CD4-positive, alpha-beta T cell treated with Interleukin-6 at 100 ng/mL for 8 hours (primary cell): ENCODE data around the gene EPS15.

ENCODE experiments used
- DNase-seq: peaks from one replicate; pipeline ENCODE4 v3.0.0-alpha.2; 2020; ENCODE audit warnings: mixed read lengths, low spot score

EPS15 gene

GRCh38 chr1:51380936-51381335, 138.1 kb downstream of the EPS15 start:
- DNase-seq: no peak

DNA sequence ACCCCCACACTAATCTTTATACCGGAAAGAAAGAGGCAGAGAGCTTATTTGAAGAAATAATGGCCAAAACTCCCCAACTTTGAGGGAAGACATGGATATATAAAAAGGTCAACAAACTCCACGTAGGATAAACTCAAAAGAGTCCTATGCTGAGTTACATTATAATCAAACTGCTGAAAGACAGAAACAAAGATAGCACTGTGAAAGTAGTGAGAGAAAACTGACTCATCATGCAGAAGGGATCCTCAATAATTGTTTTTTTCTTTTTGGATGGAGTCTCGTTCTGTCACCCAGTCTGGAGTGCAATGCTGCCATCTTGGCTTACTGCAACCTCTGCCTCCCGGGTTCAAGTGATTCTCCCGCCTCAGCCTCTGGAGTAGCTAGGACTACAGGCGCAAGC, 140.2 kb downstream of the EPS15 start:
- no peak for DNase-seq

DNA sequence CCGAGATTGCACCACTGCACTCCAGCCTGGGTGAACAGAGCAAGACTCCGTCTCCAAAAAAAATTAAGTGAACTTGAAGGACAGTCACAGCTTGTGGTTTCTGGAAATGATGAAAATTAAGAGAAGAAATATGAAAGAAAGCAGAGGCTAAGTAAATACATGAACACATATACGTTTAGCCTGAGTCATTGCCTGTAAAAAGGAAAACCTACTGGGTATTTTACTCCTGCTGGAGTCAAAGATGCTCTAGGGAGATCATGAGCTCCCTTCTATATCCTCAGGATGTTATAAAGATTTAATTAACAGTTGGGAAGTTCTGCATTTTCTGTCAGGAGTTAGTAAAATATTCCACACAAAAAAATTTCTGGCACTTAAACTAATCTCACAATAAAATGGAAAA, 145.2 kb downstream of the EPS15 start:
- no peak for DNase-seq

DNA sequence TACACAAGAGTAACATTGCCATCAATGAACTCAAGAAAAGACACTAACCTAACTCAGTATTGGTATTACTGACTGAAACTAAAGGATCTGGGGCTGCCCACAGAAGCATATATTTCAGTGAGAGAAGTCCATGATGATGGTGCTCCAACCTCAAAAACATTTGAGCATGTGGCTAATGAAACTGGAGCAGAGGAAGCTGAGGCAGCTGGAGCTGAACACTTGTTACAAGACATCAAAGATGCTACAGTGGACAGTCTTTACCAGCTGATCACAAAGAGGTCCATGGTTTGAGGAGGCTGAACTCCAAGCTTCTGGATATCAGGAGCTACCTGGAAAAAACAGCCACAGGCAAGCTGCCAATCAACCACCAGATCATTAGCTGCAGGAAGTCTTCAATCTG, 146.5 kb downstream of the EPS15 start:
- DNase-seq: no peak

GRCh38 chr1:51369171-51369570, 149.9 kb downstream of the EPS15 start:
- DNase-seq: no peak

GRCh38 chr1:51365774-51366173, 153.3 kb downstream of the EPS15 start:
- no peak for DNase-seq

DNA sequence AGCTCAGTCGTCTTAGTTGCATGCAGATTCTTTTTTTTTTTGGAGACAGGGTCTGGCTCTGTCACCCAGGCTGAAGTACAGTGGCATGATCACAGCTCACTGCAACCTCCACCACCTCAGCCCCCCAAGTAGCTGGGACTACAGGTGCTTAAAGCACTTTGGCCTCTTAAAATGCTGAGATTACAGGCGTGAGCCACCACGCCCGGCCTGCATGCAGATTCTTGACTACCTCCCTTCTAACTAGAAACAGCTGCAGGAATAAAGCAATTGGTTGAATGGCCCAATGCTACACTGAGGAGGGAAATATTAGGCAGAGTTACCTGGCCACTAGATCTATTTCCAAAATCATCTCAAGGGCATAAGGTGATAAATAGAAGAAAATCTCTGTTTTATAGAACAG, 159.2 kb downstream of the EPS15 start:
- DNase-seq: no peak

DNA sequence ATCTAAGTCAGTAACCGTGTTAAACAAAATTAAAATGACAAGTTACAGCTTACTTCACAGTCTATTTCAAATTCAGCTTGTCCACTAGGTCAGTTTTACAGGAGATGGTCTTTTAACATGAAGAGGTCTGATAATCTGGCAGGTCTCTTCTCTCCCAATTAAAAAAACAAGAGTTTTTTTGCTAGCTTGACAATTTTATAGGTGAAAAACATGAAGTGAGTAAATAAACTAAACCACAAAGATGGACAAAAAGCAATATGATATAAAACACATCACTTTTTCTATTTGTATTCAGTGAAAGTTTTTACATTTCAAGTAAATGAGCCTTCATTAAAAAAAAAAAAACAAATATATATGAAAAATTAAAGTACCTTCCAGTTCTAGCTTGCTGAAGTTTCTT, 163.7 kb downstream of the EPS15 start:
- no peak for DNase-seq

GRCh38 chr1:51354416-51354815, 164.7 kb downstream of the EPS15 start:
- DNase-seq: no peak

DNA sequence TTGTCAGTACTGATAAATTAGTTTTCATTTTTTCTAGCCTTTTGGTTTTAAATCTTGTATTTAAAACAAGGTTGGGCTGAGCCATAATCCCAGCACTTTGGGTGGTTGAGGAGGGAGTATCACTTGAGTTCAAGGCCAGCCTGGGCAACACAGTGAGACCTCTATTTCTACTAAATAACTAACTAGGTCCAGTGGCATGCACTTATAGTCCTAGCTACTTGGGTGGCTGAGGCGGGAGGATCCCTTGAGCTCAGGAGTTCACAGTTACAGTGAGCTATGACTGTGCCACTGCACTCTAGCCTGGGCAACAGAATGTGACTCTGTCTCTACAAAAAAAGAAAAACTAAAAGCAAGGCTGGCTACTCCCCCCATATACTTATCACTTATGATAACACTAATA, 167.2 kb downstream of the EPS15 start:
- DNase-seq: no peak

DNA sequence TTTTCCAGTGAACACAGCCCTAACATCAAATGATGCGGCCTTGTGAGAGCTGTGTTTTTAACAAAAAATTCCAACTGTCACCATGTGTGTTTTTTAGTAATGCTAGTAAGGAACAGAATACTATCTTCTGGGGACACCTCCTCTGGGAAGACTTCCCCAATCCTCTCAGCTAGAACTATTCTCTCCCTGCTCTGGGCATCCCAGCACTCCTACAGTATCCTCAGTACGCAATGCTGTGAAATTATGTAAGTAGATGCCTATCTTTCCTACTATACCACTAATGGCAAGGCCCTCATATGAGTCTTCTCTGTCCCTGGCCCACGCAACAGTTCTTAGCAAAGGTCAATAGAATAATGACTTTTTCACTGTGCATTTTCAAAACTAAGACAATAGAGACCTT, 169.2 kb downstream of the EPS15 start:
- DNase-seq: no peak

GRCh38 chr1:51348147-51348527, 170.9 kb downstream of the EPS15 start:
- no peak for DNase-seq

DNA sequence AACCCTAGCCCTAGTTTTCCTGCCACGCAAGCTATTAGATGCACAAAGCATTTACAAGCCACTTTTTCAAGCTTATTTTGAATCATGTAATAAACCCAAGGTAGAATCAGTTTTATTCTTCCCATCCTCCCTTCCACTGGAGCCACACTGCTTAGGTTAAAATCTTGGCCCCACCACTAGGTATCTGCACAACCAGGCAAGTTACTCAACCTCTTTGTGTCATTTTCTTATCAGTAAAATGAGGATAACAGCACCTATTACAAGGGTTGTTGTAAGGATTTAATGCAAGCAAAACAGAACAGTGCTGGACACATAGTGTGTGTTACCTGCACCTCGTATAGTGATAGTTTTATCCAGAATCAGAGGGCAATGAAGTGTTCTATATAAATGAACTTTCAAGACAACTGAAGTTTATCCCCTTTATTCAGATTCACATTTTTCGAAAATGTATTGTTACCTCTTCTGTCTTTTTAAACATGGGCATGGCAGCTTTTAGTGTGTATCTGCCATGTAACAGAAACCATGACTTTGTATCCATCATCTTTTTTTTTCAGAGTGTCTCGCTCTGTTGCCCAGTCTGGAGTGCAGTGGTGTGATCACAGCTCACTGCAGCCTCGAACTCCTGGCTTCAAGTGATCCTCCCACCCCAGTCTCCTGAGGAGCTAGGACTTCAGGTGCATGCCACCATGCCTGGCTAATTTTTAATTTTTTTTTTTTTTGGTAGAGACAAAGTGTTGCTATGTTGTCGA, 171.5 kb downstream of the EPS15 start:
- no peak for DNase-seq

GRCh38 chr1:51346086-51346942, 172.8 kb downstream of the EPS15 start:
- no peak for DNase-seq

DNA sequence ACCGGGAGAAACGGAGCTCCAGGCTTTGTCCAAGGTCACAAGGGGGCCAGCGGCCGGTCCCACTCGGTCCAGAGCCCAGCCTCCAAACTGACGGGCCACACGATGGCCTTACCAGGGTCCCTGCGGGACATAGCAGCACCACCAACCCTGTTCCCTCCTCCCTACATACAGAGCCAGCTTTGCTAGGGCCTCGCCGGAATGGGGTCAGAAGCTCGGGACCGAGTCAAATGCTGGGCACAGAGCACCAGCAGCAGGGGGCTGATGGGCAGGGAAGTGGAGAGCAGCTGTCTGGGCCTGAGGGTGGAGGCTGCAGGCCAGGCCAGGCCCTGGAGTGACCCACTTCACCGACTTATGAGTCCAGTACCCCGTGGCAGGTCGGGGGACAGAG, 173.8 kb downstream of the EPS15 start:
- DNase-seq: no peak

DNA sequence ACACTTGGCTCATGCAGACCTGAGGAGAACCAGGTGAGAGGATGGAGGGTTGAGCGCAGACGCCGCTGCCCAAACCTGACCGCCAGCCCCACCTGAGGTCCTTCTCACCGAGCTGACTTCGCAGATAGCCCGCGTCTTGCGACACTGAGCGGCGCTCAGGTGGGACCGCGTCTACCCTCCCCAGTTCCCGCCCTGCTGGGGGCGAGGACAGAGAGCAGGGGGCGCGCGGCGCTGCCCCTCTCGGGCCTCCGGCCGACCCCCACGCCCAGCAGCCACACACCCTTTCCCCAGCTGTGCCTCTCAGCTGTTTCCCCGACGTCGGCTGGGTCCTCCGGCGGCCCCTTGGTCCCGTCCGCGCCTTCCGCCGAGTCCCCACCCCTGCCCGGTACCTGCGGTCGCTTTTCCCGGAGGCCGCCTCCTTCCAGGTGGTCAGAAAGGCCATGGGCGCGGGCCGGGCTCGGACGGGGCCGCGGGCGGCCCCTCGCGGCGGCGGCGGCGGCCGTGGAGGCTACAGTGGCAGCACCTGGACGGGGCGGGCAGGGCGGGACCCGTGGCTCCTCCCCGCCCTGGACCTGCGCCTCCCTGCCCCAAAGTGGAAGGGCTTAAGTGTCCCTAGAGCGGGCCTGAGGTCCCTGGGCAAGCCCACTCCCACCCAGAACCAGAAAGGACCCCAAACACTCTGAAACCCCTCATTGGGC, 174.3 kb downstream of the EPS15 start:
- no peak for DNase-seq

DNA sequence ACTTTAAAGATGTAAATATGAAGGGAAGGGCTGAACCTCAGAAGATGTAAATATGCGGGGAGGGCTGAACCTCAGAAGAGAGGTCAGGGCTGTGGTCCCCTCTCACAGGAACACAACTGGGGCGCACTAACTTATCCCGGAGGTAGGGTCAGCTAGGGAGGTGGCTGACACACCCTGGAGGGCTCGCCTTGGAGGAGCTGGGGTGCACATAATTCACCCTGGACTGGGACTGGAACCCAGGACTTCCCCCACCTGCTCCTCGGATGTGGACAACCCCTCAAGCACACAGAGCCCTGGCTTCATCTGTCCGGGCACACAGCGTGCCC, 174.8 kb downstream of the EPS15 start:
- no peak for DNase-seq

GRCh38 chr1:51343624-51344023, 175.4 kb downstream of the EPS15 start:
- no peak for DNase-seq

DNA sequence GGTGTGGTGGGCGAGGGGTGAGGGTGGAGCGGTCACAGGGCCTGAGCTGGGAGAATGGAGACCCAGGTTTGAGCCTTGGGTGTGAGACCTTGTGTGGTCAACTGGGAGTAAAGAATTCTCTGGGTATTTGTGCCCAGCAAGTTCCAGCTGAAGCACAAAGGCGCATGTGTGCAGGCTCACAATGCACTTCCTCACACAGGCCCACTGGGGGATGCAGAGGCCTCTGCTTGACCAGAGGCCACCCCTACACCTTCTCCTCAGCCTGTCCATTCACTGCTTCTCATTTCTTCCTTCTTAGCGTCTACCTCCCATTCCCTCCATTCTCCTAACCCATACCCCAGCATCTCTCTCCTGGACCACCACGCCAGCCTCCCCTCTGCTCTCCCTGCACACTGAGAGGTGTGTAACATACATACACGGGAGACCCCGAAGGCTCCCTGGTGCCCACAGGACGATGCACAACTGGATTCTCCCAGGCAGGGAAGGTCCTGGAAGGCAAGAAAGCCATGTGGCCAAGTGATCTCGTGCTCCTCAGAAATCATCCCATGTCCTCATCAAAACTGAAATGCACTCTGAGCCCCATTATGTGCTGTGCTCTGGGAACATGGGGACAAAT, 176.4 kb downstream of the EPS15 start:
- no peak for DNase-seq

GRCh38 chr1:51341876-51342496, 177.1 kb downstream of the EPS15 start:
- no peak for DNase-seq

DNA sequence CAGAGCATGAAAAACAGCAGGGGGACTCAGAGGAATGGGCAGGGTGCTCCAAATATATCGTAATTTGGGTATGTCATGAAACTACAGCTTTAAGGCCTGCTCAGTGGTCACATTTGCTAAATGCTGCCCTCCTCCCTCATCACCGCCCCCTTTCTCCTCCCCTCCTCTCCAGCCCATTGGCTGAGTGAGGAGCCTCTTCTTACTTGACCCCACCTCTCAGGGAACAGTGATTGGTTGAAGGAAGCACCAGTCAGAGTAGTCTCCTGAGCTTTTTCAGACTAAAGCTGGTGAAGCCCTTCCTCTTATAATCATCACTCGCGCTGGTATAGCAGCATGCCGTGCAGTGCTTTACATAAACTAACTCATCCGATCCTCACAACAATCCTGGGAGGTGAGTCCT, 178.7 kb downstream of the EPS15 start:
- no peak for DNase-seq

DNA sequence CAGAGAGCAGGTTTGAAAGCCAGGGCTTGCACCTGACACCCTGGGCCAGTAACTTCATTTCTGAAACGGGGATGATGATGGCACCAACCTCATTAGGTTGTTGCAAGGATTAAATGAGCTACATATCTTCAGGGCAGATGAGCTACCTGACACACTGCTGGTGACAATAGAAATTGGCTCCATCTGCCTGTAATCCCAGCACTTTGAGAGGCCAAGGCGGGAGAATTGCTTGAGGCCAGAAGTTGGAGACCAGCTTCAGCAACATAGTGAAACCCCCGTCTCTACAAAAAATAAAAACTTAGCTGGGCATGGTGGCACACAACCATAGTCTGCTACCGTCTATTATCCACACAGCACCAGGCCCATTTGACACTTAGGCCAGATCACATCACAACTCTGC, 182.4 kb downstream of the EPS15 start:
- no peak for DNase-seq
